Esophagus squamous epithelium (tissue), 5 donors: ENCODE measurements around the gene GRID2IP. TPM values are rescaled to one million over a fixed set of nuclear protein-coding genes. Genes with fewer than 3 reads are reported as not detected.
A peak's percentile ranks its signal among the peaks of the same experiment; 100 is the strongest.

ENCODE experiments used
- DNase-seq: peaks from one replicate; lab custom pipeline; 2025; lab: John Stamatoyannopoulos, UW
- H3K27ac ChIP-seq, 4 donors: fragments of 200-600 bp; sonication (generic); one replicate each; pipeline ENCODE4 v1.5.1; 2016 to 2019; ENCODE audit warnings: mild to moderate bottlenecking in 1 of 4
- H3K27me3 ChIP-seq, 4 donors: fragments of 200-600 bp; sonication (generic); 1 replicate in 3 of 4; 2 replicates in 1 of 4; pipeline versions ENCODE4 v1.5.1 to v1.6.0; 2017 to 2021; ENCODE audit warnings: antibody characterized with exemption in 1 of 4
- H3K36me3 ChIP-seq, 3 donors: fragments of 200-600 bp; sonication (generic); one replicate each; pipeline ENCODE4 v1.5.1; 2016 to 2019
- H3K4me1 ChIP-seq, 3 donors: fragments of 200-600 bp; sonication (generic); one replicate each; pipeline ENCODE4 v1.5.1; 2017 to 2019
- H3K4me3 ChIP-seq, 4 donors: fragments of 200-600 bp; sonication (generic); 1 replicate in 3 of 4; 2 replicates in 1 of 4; pipeline ENCODE4 v1.5.1; 2016 to 2019; ENCODE audit warnings: mild to moderate bottlenecking in 2 of 4, moderate library complexity in 1 of 4
- H3K9me3 ChIP-seq, 3 donors: fragments of 200-600 bp; sonication (generic); one replicate each; pipeline ENCODE4 v1.5.1; 2016 to 2019
- POLR2A ChIP-seq, 4 donors: fragments of 450-650 bp; IDR thresholded peaks; one replicate each; pipeline ENCODE4 v1.6.1; 2017; ENCODE audit warnings: antibody characterized with exemption in 4 of 4, mild to moderate bottlenecking in 4 of 4, moderate library complexity in 3 of 4
- WGBS, 2 donors: methylation state at CpG; one replicate each; pipeline ENCODE4 v1.1.5; 2018; 5-methylcytosine and 5-hydroxymethylcytosine counted together
- intact Hi-C: fragments of 100-400 bp; cut with DNase I; formaldehyde crosslinking; loops from one replicate; pipeline ENCODE4 v1.15.0; 2022
- total RNA-seq, 4 donors: library from RNA; depleted of rRNA; stranded (reverse); fragments of >200 nt; gene quantifications; one replicate each; pipeline ENCODE4 v1.1.0, GENCODE V29; 2016
- TF ChIP-seq, protein P1 (sequence below), 6 experiments: fragments of 450-650 bp in 4 of 6; fragments of 200-600 bp in 2 of 6; sonication (generic) in 2 of 6; IDR thresholded peaks; one replicate each; pipeline ENCODE4 v1.5.1; 2016 to 2019; ENCODE audit warnings: antibody characterized with exemption in 6 of 6, mild to moderate bottlenecking in 4 of 6, moderate library complexity in 4 of 6
- donor health status: DM: yes; HTN: yes; CAD: no.

The GRID2IP gene
- total RNA-seq, 4 donors from 2014 or later = 0.38 to 1.1 (median 0.44) TPM; not detected in 1

DNA sequence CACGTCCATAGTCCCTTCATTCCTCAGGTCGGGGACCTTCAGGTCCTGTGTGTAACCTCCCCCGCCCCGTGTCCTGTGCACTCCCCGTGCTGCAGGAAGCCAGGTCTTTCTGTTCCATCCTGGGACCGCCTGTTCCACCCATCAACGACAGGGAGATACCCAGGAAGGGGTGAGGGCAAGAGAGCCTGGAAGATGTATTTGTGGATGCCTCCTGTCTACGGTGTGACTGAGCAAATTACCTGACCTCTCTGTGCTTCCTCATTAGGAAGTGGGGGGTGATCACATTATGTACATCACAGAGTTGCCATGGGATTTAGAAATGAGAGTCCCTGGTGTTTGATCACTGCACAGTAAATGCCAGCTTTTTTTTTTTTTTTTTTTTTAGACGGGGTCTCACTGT, 46.3 kb downstream of the GRID2IP start:
- intact Hi-C loops = no loop called here
- Histone ChIP-seq H3K27me3 (no peaks in the 10 kb centered on the region), H3K9me3 (no peaks in the 10 kb centered on the region), H3K36me3 (no peaks in the 10 kb centered on the region), H3K4me1 (peaks cover 7 to 20% (median 11%) of the 10 kb centered on the region in 3 donors), H3K4me3 (peak overlapping the region; percentile 43 to 90 (median 76)), H3K27ac (peak overlapping the region; percentile 85 to 96 (median 95))
- WGBS, 2 donors = 30 to 39% methylated on average over 2 to 5 of the region's 9 CpGs
- TF ChIP-seq, protein P1, sequence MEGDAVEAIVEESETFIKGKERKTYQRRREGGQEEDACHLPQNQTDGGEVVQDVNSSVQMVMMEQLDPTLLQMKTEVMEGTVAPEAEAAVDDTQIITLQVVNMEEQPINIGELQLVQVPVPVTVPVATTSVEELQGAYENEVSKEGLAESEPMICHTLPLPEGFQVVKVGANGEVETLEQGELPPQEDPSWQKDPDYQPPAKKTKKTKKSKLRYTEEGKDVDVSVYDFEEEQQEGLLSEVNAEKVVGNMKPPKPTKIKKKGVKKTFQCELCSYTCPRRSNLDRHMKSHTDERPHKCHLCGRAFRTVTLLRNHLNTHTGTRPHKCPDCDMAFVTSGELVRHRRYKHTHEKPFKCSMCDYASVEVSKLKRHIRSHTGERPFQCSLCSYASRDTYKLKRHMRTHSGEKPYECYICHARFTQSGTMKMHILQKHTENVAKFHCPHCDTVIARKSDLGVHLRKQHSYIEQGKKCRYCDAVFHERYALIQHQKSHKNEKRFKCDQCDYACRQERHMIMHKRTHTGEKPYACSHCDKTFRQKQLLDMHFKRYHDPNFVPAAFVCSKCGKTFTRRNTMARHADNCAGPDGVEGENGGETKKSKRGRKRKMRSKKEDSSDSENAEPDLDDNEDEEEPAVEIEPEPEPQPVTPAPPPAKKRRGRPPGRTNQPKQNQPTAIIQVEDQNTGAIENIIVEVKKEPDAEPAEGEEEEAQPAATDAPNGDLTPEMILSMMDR (IDR thresholded peaks at IDR 0.05) = no peak
- no peak for TF ChIP-seq POLR2A (IDR thresholded peaks at IDR 0.05)
- no peak for DNase-seq

GRCh38 chr7:6502886-6503285, 48.4 kb downstream of the GRID2IP start:
- H3K4me1 ChIP-seq = peaks cover 7 to 20% (median 11%) of the 10 kb centered on the region in 3 donors
- H3K9me3 ChIP-seq = no peaks in the 10 kb centered on the region
- 100% methylated on average over 1 of the region's 13 CpGs; no CpG with 5 or more reads in 1 of the 2 donors for WGBS, 2 donors
- H3K36me3 ChIP-seq = no peaks in the 10 kb centered on the region
- intact Hi-C loops = no loop called here
- TF ChIP-seq POLR2A (IDR thresholded peaks at IDR 0.05) = no peak
- TF ChIP-seq, protein P1 (IDR thresholded peaks at IDR 0.05) = no peak
- DNase-seq = no peak
- H3K4me3 ChIP-seq = peak overlapping the region; percentile 43 to 90 (median 76)
- no peaks in the 10 kb centered on the region for H3K27me3 ChIP-seq
- H3K27ac ChIP-seq = peak overlapping the region in 3 of 4 donors; percentile 95 to 96 (median 95)

DNA sequence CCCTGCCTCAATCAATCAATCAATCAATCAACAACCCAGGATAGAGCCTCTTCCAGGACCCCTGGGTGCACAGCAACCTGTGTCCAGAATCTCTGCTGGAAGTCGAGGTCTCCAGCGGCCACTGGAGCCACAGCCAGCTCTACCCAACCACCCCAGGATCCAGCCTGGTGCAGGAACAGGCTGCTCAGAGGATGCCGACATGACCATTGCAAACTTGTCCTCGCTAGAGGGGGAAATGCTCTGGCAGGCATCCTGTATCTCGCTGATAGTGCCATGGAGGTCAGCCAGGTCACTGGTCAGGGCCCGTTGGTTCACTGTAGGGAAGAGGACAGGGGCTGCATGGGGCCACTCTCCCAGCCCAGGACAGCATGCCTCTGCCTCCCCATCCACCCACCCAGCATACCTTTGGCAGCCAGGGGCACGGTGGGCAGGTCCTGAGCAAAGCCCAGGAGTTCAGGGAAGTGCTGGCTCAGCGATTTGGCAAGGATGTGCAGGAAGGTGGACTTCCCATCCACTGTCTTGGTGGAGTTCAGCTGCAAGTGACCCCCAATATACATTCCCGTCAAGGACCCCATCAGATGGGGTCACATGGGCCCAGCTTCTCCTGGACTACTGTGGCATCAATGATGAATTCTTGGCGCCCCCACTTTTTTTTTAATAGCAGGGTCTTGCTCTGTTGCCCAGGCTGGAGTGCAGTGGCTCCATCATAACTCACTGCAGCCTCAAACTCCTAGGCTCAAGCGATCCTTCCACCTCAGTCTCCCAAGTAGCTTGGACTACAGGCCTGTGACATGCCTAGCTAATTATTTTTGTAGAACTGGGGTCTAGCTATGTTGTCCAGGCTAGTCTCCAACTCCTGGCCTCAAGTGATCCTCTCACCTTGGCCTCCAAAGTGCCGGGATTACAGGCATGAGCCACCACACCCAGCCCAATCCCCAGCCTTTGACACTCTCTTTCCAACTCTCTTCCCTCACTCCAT, 49.4 kb downstream of the GRID2IP start:
- H3K36me3 ChIP-seq = no peaks in the 10 kb centered on the region
- TF ChIP-seq, protein P1 (IDR thresholded peaks at IDR 0.05) = no peak
- TF ChIP-seq POLR2A (IDR thresholded peaks at IDR 0.05) = no peak
- no peak overlapping the region for H3K4me3 ChIP-seq
- WGBS, 2 donors = 92 to 94% methylated on average over 4 to 8 of the region's 12 CpGs
- peaks cover 7 to 24% (median 11%) of the 10 kb centered on the region in 3 donors for H3K4me1 ChIP-seq
- intact Hi-C loops = no loop called here
- no peak overlapping the region for H3K27ac ChIP-seq
- DNase-seq = no peak
- H3K9me3 ChIP-seq = no peaks in the 10 kb centered on the region
- no peaks in the 10 kb centered on the region for H3K27me3 ChIP-seq

GRCh38 chr7:6500691-6501090, 50.6 kb downstream of the GRID2IP start:
- no peaks in the 10 kb centered on the region for H3K36me3 ChIP-seq
- no peaks in the 10 kb centered on the region for H3K27me3 ChIP-seq
- H3K4me3 ChIP-seq = no peak overlapping the region
- H3K9me3 ChIP-seq = no peaks in the 10 kb centered on the region
- no peak overlapping the region for H3K27ac ChIP-seq
- TF ChIP-seq, protein P1 (IDR thresholded peaks at IDR 0.05) = no peak
- TF ChIP-seq POLR2A (IDR thresholded peaks at IDR 0.05) = no peak
- intact Hi-C loops = no loop called here
- WGBS, 2 donors = 89 to 100% methylated on average over 1 of the region's 1 CpG
- DNase-seq = no peak
- H3K4me1 ChIP-seq = peaks cover 7 to 26% (median 11%) of the 10 kb centered on the region in 3 donors

GRCh38 chr7:6497994-6498393, 53.3 kb downstream of the GRID2IP start:
- intact Hi-C loops = no loop called here
- no peaks in the 10 kb centered on the region for H3K9me3 ChIP-seq
- DNase-seq = no peak
- TF ChIP-seq, protein P1 (IDR thresholded peaks at IDR 0.05) = no peak
- no peak for TF ChIP-seq POLR2A (IDR thresholded peaks at IDR 0.05)
- no peaks in the 10 kb centered on the region for H3K27me3 ChIP-seq
- no peaks in the 10 kb centered on the region for H3K36me3 ChIP-seq
- 80 to 100% methylated on average over 1 to 2 of the region's 14 CpGs for WGBS, 2 donors
- H3K4me3 ChIP-seq = no peak overlapping the region
- H3K4me1 ChIP-seq = peaks cover 0 to 12% (median 1%) of the 10 kb centered on the region in 3 donors
- no peak overlapping the region for H3K27ac ChIP-seq
